NOMO-1 treated with dmso at 0.1 percent for 144 hours (cell line): Measurements from ENCODE around the gene ZNF845.
"Not testable (repeated sequence)": the region's sequence is repeated elsewhere in the genome, so short reads cannot be mapped to it uniquely, and the experiment has no call there.

ENCODE experiments used
- DNase-seq: peaks from one replicate; lab custom pipeline; 2025; ENCODE audit not compliant: unreplicated experiment; lab: John Stamatoyannopoulos, UW

The ZNF845 gene

GRCh38 chr19:53374743-53375142 lies 41.2 kb downstream of the ZNF845 start:
- no peak for DNase-seq

DNA sequence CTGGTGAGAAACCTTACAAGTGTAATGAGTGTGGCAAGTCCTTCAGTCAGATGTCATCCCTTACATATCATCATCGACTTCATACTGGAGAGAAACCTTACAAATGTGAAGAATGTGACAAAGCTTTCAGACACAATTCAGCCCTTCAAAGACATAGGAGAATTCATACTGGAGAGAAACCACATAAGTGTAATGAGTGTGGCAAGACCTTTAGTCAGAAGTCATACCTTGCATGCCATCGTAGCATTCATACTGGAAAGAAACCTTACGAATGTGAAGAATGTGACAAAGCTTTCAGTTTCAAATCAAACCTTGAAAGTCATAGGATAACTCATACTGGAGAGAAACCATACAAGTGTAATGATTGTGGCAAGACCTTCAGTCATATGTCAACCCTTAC lies 47.8 kb downstream of the ZNF845 start:
- no peak for DNase-seq

DNA sequence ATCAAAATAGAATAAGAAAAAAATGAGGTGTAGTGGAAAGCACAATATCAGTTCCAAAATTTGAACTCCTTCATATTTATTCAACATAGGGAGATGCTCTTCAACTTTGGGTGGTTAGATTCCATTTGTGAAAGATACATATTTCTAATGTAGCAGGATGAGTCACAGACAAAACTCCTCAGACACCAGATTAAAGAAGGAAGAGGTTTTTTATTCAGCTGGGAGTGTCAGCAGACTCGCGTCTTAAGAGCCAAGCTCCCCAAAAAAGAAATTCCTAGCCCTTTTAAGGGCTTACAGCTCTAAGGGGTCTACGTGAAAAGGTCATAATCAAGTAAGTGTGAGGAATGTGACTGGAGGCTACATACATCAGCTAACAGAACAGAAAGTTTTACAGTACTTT lies 54.6 kb downstream of the ZNF845 start:
- no peak for DNase-seq

DNA sequence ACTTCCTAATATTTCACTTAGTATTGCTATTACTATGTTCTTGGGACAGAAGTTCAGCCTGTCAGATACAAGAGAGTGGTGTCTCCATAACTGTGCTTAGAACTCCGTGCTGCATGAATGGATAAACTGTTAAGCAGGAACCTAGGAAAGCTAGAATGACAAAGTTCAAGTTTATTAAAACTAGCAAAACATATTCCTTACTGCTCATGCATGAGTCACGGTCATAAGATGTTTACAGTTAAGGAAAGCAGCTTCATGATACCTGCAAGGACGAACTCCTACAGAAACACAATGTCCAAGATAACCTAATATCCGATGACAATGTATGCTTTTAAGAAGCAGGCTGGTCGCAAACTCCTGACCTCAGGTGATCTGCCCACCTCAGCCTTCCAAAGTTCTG lies 55.4 kb downstream of the ZNF845 start:
- DNase-seq, result no peak

GRCh38 chr19:53389571-53389970 lies 56.0 kb downstream of the ZNF845 start:
- no peak for DNase-seq

DNA sequence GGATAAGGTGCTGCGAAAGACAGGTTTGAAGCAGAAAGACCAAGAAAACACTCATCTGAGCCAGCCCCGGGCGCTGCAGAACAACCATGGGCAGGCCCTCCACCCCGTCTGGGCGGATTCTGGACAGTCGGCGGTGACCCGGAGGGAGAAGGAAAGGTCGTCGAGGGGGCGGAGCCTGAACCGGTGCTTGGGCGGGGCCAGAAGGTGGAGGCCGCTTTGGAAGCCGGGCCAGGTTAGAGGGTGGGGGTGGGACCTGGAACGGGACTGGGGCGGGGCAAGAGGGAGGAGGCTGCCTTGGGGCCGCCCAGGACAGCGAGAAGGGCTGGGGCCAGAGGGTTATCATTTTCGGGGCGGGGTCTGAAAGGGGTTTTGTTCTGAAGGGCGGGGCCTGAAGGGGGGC lies 56.4 kb downstream of the ZNF845 start:
- DNase-seq, result no peak

- no peak for DNase-seq
Measured at GRCh38 chr19:53394522-53394973, 61.0 kb downstream of the ZNF845 start.

GRCh38 chr19:53394974-53395839 lies 61.7 kb downstream of the ZNF845 start, which contains the start of gene ZNF765:
Gene ZNF765 (plus strand): TSS chr19:53395149. CDS start chr19:53398016, 2,867 bp downstream.
- DNase-seq, result peak; percentile 75

DNA sequence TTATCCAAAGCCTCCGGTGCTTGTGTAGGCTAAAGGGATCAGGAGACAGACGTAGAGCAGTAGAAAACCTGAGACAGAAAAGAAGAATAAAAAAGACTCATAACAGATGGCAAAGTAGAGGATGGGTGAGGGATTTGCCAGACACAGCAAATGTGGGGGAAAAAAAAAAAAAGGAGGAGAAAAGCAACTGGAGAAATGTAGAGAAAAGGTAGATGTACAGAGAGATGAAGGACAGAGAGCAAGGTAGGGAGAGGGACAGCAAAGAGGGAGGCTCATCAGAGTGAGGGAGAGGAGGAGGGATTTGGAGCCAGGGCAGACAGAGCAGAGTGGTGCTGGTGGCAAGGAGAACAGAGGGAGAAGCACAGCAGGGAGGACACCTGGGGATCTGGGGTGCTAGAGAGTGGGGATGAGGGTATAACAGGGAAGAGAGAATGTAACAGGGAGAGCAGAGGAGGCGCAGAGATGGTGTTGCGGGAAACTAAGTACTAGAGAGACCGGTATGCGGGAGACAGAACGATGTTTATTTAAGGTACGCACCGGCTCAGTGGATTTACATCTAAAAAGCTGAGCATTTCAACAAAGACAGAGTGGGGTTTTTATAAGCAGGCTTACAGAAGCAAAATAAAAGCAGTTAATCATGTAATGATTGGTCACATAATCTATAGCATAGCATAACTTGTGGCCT lies 62.4 kb downstream of the ZNF845 start:
- DNase-seq, result not testable (repeated sequence)

DNA sequence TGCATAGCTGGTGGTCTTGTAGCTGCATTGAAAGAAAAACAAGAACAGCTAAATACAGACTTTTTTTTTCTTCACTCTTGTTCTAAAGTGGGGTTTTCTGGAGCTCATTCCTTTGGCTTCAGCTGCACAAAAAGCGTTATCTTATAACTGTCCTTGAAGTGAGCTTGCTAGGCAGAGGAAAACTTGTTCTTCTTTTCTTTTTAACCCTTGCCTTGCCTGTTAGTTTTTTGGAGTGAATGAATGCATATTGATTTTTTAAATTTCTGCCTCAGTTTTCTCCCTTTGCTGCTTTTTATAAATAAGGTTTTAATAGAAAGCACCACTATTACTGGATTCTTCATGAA lies 62.9 kb downstream of the ZNF845 start:
- DNase-seq, result no peak

DNA sequence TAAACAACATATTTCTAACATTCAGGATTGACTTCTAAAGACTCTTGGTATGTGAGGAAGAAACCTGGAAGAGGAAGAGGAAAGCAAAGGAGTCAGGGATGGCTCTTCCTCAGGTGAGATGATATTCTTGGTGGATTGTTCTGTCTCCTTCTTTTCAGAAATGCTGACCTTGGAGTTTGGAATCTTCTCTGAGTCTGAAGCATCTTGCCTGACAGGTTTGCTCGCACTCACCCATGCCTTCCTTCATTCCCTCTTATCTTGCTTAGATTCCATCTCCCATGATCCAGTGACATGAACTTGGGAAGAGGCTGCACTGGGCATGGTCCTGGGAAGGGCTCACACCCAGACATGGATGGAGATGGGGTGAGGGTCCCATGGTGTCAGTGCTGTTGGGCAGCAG lies 64.4 kb downstream of the ZNF845 start:
- DNase-seq, result not testable (repeated sequence)
